Fibroblast of lung (primary cell): Measurements from ENCODE around the gene SOX15.

Experiments used
- EZH2 ChIP-seq: IDR thresholded peaks from 2 replicates; pipeline ENCODE4 v1.5.1; 2012; ENCODE audit warnings: low read length, control low read depth, mild to moderate bottlenecking; ENCODE audit errors: missing control alignments
- TF ChIP-seq, protein P1 (sequence below), 2 donors: IDR thresholded peaks in 1 of 2; conservative IDR thresholded peaks in 1 of 2; 1 replicate in 1 of 2; 2 replicates in 1 of 2; pipeline ENCODE4 v1.5.1; 2011 to 2012; ENCODE audit warnings: low read length in 2 of 2, control low read depth in 1 of 2, inconsistent platforms in 1 of 2, low read depth in 1 of 2, mild to moderate bottlenecking in 1 of 2

GRCh38 chr17:7572588-7573323 lies 17.1 kb downstream of the SOX15 start:
- TF ChIP-seq, protein P1, sequence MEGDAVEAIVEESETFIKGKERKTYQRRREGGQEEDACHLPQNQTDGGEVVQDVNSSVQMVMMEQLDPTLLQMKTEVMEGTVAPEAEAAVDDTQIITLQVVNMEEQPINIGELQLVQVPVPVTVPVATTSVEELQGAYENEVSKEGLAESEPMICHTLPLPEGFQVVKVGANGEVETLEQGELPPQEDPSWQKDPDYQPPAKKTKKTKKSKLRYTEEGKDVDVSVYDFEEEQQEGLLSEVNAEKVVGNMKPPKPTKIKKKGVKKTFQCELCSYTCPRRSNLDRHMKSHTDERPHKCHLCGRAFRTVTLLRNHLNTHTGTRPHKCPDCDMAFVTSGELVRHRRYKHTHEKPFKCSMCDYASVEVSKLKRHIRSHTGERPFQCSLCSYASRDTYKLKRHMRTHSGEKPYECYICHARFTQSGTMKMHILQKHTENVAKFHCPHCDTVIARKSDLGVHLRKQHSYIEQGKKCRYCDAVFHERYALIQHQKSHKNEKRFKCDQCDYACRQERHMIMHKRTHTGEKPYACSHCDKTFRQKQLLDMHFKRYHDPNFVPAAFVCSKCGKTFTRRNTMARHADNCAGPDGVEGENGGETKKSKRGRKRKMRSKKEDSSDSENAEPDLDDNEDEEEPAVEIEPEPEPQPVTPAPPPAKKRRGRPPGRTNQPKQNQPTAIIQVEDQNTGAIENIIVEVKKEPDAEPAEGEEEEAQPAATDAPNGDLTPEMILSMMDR (conservative IDR thresholded peaks at IDR 0.05 in 1 of 2, IDR thresholded peaks at IDR 0.05 in 1 of 2; ENCODE audit: low read depth in 1 of 2, low read length in 2 of 2) = no peak
- TF ChIP-seq EZH2 = no peak
